GM19468 (cell line): ENCODE results near the gene NEK10.

Source experiments
- ATAC-seq: cut with Tn5 transposase; IDR thresholded peaks from one replicate; pipeline ENCODE4 v1.9.1; 2021; ENCODE audit warnings: mild to moderate bottlenecking, moderate library complexity, moderate number of reproducible peaks; ENCODE audit not compliant: unreplicated experiment; ENCODE audit errors: extremely low read depth

Gene NEK10

GRCh38 chr3:27253391-27253790 is 115.8 kb downstream of the NEK10 start:
- ATAC-seq, result no peak

DNA sequence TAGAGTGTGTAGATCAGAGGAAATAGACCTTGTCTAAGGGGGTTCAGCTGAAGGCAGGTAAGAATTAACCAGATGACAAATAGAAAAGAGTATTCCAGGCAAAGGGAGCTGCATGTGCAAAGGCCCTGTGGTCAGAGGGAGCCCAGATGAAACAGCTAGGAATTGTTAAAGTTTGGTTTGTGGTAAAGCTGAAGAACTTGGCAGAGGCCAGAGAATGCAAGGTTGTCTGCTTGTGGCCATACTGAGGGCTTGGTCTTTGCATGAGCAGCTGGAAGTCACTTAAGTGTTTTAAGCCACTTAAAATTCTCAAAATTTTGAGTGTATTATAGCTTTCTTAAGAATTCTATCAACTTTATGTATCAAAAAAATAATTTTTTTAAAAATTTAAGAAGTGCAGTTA is 116.5 kb downstream of the NEK10 start:
- ATAC-seq, result no peak

GRCh38 chr3:27244374-27244773 is 124.8 kb downstream of the NEK10 start:
- ATAC-seq, result no peak

GRCh38 chr3:27239951-27240350 is 129.2 kb downstream of the NEK10 start:
- ATAC-seq, result no peak

GRCh38 chr3:27228805-27229204 is 140.4 kb downstream of the NEK10 start:
- ATAC-seq, result no peak

GRCh38 chr3:27224197-27224596 is 145.0 kb downstream of the NEK10 start:
- ATAC-seq, result no peak

DNA sequence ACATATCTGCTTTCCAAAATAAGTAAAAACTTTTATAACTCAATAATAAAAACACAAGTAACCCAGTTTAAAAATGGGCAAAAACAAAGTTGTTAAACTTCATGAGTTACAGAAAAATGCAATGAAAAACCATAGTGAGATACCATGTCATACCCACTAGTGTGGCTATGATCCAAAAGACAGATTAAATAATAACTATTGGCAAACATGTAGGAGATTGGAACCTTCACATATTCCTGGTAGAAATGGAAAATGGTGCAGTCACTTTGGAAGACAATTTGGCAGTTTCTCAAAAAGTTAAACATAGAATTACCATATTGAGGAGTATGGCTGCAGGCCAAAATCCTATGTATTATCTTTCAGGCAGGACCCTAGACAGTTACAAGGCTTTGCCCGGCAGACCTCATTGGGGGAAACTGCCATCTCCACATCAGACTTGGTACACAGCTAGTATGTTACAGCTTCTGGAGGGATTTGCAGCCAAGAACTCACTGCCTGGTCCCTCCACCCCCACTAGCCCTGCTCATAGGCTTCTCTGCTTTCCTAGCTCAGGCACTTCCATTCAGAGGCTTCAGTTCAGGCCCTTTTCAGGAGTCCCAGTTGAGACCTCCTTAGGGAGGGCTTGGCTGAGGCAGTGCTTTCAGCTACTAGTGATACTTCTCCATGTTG is 147.8 kb downstream of the NEK10 start:
- ATAC-seq, result no peak

- no peak for ATAC-seq
These were observed 149.0 kb downstream of the NEK10 start for GRCh38 chr3:27220166-27220565.

GRCh38 chr3:27219127-27219845 is 149.9 kb downstream of the NEK10 start:
- no peak for ATAC-seq

DNA sequence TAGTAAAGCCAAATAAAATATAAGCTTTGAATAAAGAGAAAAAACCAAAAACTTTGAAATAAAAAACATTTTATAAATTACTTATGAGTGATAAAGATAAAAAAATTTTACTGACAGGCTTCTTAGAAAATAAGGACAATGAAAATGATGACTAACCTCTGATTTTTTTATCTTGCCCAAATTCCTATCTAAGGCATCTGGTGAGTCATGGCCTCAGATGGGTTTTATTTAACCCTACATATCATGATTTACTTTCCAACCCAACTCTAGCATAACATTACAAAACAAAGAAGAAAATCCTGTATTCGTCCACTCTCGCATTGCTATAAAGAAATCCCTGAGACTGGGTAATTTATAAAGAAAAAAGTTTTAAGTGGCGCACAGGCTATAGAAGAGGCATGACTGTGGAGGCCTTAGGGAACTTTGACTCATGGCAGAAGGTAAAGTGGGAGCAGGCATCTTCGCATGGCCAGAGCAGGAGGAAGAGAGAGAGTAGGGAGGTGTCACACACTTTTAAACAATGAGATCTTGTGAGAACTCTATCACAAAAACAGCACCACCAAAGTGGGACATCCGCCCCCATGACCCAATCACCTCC is 152.1 kb downstream of the NEK10 start:
- ATAC-seq, result no peak

- ATAC-seq, result no peak
These were observed 152.8 kb downstream of the NEK10 start for GRCh38 chr3:27216295-27216855.

DNA sequence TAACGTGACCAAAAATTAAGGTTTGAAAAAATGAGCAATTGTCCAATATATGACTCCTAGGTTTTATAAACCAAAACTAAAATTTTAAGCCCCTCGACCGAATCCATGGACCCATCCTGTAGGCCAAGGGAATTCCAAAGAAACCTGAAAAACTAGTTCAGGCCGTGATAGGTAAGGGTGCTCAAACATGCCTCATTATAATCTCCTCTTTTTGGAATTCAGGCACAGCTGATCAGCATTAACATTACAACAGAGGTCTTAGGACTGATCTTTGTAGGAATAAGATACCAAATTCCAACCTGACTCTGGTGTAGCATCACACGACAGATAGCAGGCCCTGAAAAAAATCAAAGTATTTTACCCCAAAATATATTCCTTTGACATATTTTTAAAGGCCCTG is 155.7 kb downstream of the NEK10 start:
- no peak for ATAC-seq

- peak; percentile 24 for ATAC-seq
These were observed 159.4 kb downstream of the NEK10 start for GRCh38 chr3:27209617-27210264.

GRCh38 chr3:27208961-27209616 is 160.1 kb downstream of the NEK10 start:
- ATAC-seq, result no peak

DNA sequence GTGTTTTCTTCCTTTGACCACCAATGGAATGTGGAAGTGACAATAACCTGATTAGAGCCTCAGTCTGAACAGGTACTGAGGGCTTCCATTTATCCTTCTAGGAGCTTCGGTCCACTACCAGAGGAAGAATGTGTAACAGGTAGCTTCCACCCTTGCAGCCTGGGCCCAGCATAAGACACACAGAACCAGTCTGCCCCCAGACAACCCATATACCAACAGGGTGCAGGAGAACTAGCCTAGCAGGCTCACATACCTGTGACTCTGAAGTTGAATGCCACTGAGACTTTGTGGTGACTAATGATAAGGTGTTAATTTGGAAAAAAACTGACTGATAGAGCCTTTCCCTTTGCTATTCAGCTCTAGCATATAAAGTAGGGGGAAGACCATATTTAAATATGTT is 166.2 kb downstream of the NEK10 start:
- no peak for ATAC-seq

DNA sequence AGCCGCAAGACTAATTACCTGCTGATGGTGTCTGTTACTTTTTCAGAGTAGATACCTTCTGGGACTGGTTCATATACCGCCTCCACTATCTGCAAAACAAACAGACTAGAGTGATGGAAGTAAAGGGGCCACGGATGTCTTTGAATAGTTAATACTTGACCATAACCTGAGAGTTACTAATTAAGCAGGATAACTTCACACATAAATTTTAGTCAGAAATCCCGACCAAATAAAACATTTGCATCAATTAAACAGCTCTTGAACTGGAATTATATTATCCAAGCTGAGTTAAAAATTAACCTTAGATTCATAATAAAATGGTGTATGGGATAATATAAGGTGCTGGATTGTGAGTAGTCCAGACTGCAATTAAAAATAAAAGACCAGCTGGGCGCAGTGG is 167.7 kb downstream of the NEK10 start:
- ATAC-seq, result no peak

DNA sequence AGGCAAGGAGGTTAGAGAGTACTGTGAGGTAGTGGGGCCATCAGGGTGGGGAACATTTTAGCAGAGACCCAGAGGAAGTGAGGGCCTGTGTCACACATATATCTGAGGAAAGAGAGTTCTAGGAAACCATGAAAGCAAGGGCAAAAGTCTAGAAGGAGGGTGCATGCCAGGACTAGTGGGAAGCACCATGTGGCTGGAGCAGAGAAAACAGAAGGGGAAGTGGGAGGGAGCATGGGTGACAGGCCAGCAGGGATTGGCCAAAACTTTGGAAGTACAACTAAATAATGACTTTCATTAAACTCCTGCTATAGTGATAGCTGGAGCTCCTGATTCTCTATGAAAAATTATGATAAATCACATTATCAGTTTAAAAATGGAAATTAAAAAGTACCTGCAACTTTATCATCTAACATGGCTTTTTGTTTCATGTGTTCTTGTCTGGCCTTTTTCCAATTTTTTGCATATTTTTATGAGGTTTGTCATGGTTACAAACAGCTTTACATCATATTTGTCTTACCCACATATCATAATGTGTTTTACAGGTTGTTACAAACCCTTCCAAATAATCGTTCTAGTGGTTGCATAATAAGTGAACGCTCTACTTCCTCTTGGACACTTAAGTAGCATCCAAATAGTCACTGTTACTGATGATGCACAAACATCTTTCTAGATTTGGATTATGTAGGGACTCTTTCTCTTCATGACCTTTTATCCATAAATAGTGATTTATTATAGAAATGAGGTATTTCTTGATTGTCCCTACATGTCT is 168.3 kb downstream of the NEK10 start:
- ATAC-seq, result no peak

DNA sequence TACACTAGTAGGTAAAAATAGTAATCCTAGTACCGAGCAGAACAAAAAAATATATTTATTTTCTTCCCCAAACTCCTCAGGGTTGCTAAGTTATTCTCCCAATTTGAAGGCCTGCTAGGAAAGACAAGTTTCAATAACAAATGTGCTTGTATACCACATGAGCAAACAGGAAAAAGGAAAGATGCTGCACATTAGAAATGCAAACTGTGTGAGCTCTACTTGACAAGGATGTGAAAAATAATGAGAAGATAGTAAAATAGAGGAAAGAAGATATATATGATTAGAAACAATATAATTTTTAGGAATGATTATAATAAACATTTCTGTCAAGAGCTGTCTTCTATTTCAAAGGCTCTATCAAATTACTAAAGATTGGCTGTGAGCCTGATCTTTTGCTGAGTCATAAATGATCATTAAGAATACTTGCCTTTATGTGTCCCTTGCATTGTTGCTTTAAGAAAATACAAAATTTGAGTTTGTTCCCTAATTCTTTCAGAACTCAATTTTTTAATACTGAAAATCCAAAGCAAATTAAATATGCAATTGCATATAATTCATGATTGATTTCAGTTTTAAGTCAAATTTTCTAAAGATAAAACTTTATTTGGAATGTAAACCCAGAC is 174.2 kb downstream of the NEK10 start:
- no peak for ATAC-seq

- ATAC-seq, result no peak
These were observed 176.1 kb downstream of the NEK10 start for GRCh38 chr3:27193056-27193455.
